Embryonic facial prominence (tissue), 1 donor: ENCODE results near the gene GABRR2.

Experiments
- DNase-seq: peaks from one replicate; pipeline ENCODE4 v3.0.0-alpha.2; 2016; ENCODE audit errors: extremely low spot score

Gene GABRR2

GRCh38 chr6:89291256-89291819 lies 23.8 kb downstream of the GABRR2 start:
- no peak for DNase-seq

- no peak for DNase-seq
Measured at GRCh38 chr6:89290401-89291155, 24.5 kb downstream of the GABRR2 start.

GRCh38 chr6:89289710-89290109 lies 25.4 kb downstream of the GABRR2 start:
- DNase-seq, result no peak

- no peak for DNase-seq
Measured at GRCh38 chr6:89287351-89288028, 27.6 kb downstream of the GABRR2 start.

- no peak for DNase-seq
Measured at GRCh38 chr6:89286516-89286915, 28.6 kb downstream of the GABRR2 start.

- DNase-seq, result no peak
Measured at GRCh38 chr6:89284963-89285735, 29.9 kb downstream of the GABRR2 start.

- DNase-seq, result no peak
Measured at GRCh38 chr6:89284081-89284480, 31.0 kb downstream of the GABRR2 start.

- DNase-seq, result no peak
Measured at GRCh38 chr6:89282749-89283148, 32.4 kb downstream of the GABRR2 start.

GRCh38 chr6:89281779-89282246 lies 33.3 kb downstream of the GABRR2 start:
- no peak for DNase-seq

GRCh38 chr6:89278956-89279355 lies 36.1 kb downstream of the GABRR2 start:
- no peak for DNase-seq

GRCh38 chr6:89275900-89276299 lies 39.2 kb downstream of the GABRR2 start:
- no peak for DNase-seq

GRCh38 chr6:89273816-89274215 lies 41.3 kb downstream of the GABRR2 start:
- DNase-seq, result no peak

- no peak for DNase-seq
Measured at GRCh38 chr6:89272596-89272995, 42.5 kb downstream of the GABRR2 start.

GRCh38 chr6:89270951-89271721 lies 44.0 kb downstream of the GABRR2 start:
- no peak for DNase-seq

GRCh38 chr6:89269981-89270380 lies 45.1 kb downstream of the GABRR2 start:
- no peak for DNase-seq

GRCh38 chr6:89269252-89269651 lies 45.8 kb downstream of the GABRR2 start:
- no peak for DNase-seq

- DNase-seq, result no peak
Measured at GRCh38 chr6:89268776-89269175, 46.3 kb downstream of the GABRR2 start.

GRCh38 chr6:89267918-89268317 lies 47.2 kb downstream of the GABRR2 start:
- no peak for DNase-seq

- DNase-seq, result no peak
Measured at GRCh38 chr6:89264296-89264695, 50.8 kb downstream of the GABRR2 start.

GRCh38 chr6:89260832-89261231 lies 54.3 kb downstream of the GABRR2 start:
- no peak for DNase-seq

GRCh38 chr6:89260310-89260709 lies 54.8 kb downstream of the GABRR2 start:
- no peak for DNase-seq
